22Rv1 (cell line): ENCODE data around the gene LEFTY2.

Source experiments
- CTCF ChIP-seq: fragments of 450-650 bp; IDR thresholded peaks from 2 replicates; pipeline ENCODE4 v1.5.1; 2017; ENCODE audit warnings: mild to moderate bottlenecking
- ZFX ChIP-seq: fragments of 450-650 bp; IDR thresholded peaks from 2 replicates; pipeline ENCODE4 v1.6.1; 2017; ENCODE audit warnings: antibody characterized with exemption, borderline replicate concordance

GRCh38 chr1:225962440-225962975, 21.5 kb upstream of the LEFTY2 start:
- peak; percentile 98 for TF ChIP-seq CTCF
- TF ChIP-seq ZFX = no peak
